ENCODE data around the gene LMCD1.

The LMCD1 gene

GRCh38 chr3:8501371-8502131 lies at the start of gene LMCD1:
TSS of gene LMCD1 (plus strand) at chr3:8501823. CDS start at chr3:8501939, 116 bp downstream.
- DNase-seq (ENCODE audit: low read depth in 3 of 3): peak; percentile 58 to 77 (median 61)

- DNase-seq (ENCODE audit: low read depth in 3 of 3): no peak
Observed at GRCh38 chr3:8452112-8452511, 49.5 kb upstream of the LMCD1 start.

- DNase-seq (ENCODE audit: low read depth in 3 of 3): no peak
Observed at GRCh38 chr3:8453153-8453552, 48.5 kb upstream of the LMCD1 start.

GRCh38 chr3:8455526-8456411 lies 45.9 kb upstream of the LMCD1 start:
- DNase-seq (ENCODE audit: low read depth in 3 of 3): no peak

- DNase-seq (ENCODE audit: low read depth in 3 of 3): no peak
Observed at GRCh38 chr3:8456412-8456811, 45.2 kb upstream of the LMCD1 start.

- no peak for DNase-seq (ENCODE audit: low read depth in 3 of 3)
Observed at GRCh38 chr3:8457039-8457438, 44.6 kb upstream of the LMCD1 start.

GRCh38 chr3:8458238-8458661 lies 43.4 kb upstream of the LMCD1 start:
- no peak for DNase-seq (ENCODE audit: low read depth in 3 of 3)

GRCh38 chr3:8458711-8459110 lies 42.9 kb upstream of the LMCD1 start:
- no peak for DNase-seq (ENCODE audit: low read depth in 3 of 3)

GRCh38 chr3:8460050-8460708 lies 41.4 kb upstream of the LMCD1 start:
- no peak for DNase-seq (ENCODE audit: low read depth in 3 of 3)

GRCh38 chr3:8460815-8461456 lies 40.7 kb upstream of the LMCD1 start:
- no peak for DNase-seq (ENCODE audit: low read depth in 3 of 3)

- DNase-seq (ENCODE audit: low read depth in 3 of 3): no peak
Observed at GRCh38 chr3:8464668-8465067, 37.0 kb upstream of the LMCD1 start.

- DNase-seq (ENCODE audit: low read depth in 3 of 3): no peak
Observed at GRCh38 chr3:8466526-8466925, 35.1 kb upstream of the LMCD1 start.

- DNase-seq (ENCODE audit: low read depth in 3 of 3): no peak
Observed at GRCh38 chr3:8470801-8471200, 30.8 kb upstream of the LMCD1 start.

GRCh38 chr3:8472549-8472948 lies 29.1 kb upstream of the LMCD1 start:
- DNase-seq (ENCODE audit: low read depth in 3 of 3): no peak

- no peak for DNase-seq (ENCODE audit: low read depth in 3 of 3)
Observed at GRCh38 chr3:8473029-8473428, 28.6 kb upstream of the LMCD1 start.

- DNase-seq (ENCODE audit: low read depth in 3 of 3): no peak
Observed at GRCh38 chr3:8473990-8474389, 27.6 kb upstream of the LMCD1 start.

- no peak for DNase-seq (ENCODE audit: low read depth in 3 of 3)
Observed at GRCh38 chr3:8474991-8475390, 26.6 kb upstream of the LMCD1 start.

GRCh38 chr3:8480699-8481098 lies 20.9 kb upstream of the LMCD1 start:
- no peak for DNase-seq (ENCODE audit: low read depth in 3 of 3)

GRCh38 chr3:8481380-8481779 lies 20.2 kb upstream of the LMCD1 start:
- DNase-seq (ENCODE audit: low read depth in 3 of 3): no peak

GRCh38 chr3:8482263-8482662 lies 19.4 kb upstream of the LMCD1 start:
- no peak for DNase-seq (ENCODE audit: low read depth in 3 of 3)

GRCh38 chr3:8482960-8483665 lies 18.5 kb upstream of the LMCD1 start:
- no peak for DNase-seq (ENCODE audit: low read depth in 3 of 3)
